SK-N-SH (cell line): ENCODE results near the gene DENND5B. TPM values are rescaled to one million over a fixed set of nuclear protein-coding genes. Genes with fewer than 3 reads are reported as not detected.

Experiments used
- CTCF ChIA-PET: fragments of 300-600, 350-600 bp; formaldehyde crosslinking; extraction: SDS; loops from one replicate; lab custom pipeline; 2021; lab: Yijun Ruan, JAX
- POLR2A ChIA-PET: fragments of 350-600 bp; sonication (Branson Sonifier 250); formaldehyde crosslinking; extraction: SDS; loops from one replicate; lab custom pipeline; 2020; ENCODE audit warnings: antibody characterized with exemption, inconsistent platforms; lab: Yijun Ruan, JAX
- DNase-seq: peaks from one replicate; pipeline ENCODE4 v3.0.0; 2012
- H2AFZ ChIP-seq: fragments of 200-600 bp; sonication (generic); 2 replicates; pipeline ENCODE4 v1.8.1; 2016; ENCODE audit warnings: antibody characterized with exemption, mild to moderate bottlenecking, low read depth
- H3F3A ChIP-seq: fragments of 200-600 bp; sonication (generic); replicated peaks from 2 replicates; pipeline ENCODE3; 2016; ENCODE audit warnings: antibody characterized with exemption, mild to moderate bottlenecking; ENCODE audit not compliant: insufficient read depth
- H3K27ac ChIP-seq, 2 experiments: fragments of 200-500 bp in 1 of 2; fragments of 200-600 bp in 1 of 2; sonication (Bioruptor generic) in 1 of 2; sonication (generic), shearing (Covaris generic) in 1 of 2; 2 replicates each; pipeline versions ENCODE4 v1.5.1 to v1.6.1; 2014 to 2016; ENCODE audit warnings: low read depth in 2 of 2, inconsistent platforms in 1 of 2, low read length in 1 of 2, mild to moderate bottlenecking in 1 of 2, mixed read lengths in 1 of 2
- H3K27me3 ChIP-seq: fragments of 200-600 bp; sonication (generic), shearing (Covaris generic); 2 replicates; pipeline ENCODE4 v1.6.1; 2016; ENCODE audit warnings: mixed run types; ENCODE audit not compliant: insufficient read depth
- H3K36me3 ChIP-seq, 2 experiments: fragments of 200-500 bp in 1 of 2; fragments of 200-600 bp in 1 of 2; sonication (Bioruptor generic) in 1 of 2; sonication (generic) in 1 of 2; replicated peaks in 1 of 2; 2 replicates each; pipeline versions ENCODE3 to v1.5.1; 2014 to 2016; ENCODE audit warnings: low read length in 1 of 2, mild to moderate bottlenecking in 1 of 2; ENCODE audit not compliant: insufficient read depth in 2 of 2, control insufficient read depth in 1 of 2
- H3K4me1 ChIP-seq, 2 experiments: fragments of 200-500 bp in 1 of 2; fragments of 200-600 bp in 1 of 2; sonication (Bioruptor generic) in 1 of 2; sonication (generic), shearing (Covaris generic) in 1 of 2; 2 replicates each; pipeline versions ENCODE4 v1.5.1 to v1.6.1; 2014 to 2016; ENCODE audit warnings: low read depth in 1 of 2, low read length in 1 of 2, mixed run types in 1 of 2; ENCODE audit not compliant: insufficient read depth in 2 of 2, control insufficient read depth in 1 of 2
- H3K4me2 ChIP-seq: fragments of 200-600 bp; sonication (generic), shearing (Covaris generic); 2 replicates; pipeline ENCODE4 v1.6.1; 2017; ENCODE audit warnings: mixed run types
- H3K4me3 ChIP-seq, 2 experiments: fragments of 200-500 bp in 1 of 2; fragments of 200-600 bp in 1 of 2; sonication (Bioruptor generic) in 1 of 2; sonication (generic), shearing (Covaris generic) in 1 of 2; 2 replicates each; pipeline versions ENCODE4 v1.5.1 to v1.8.1; 2014 to 2016; ENCODE audit warnings: low read depth in 2 of 2, inconsistent platforms in 1 of 2, low read length in 1 of 2, mild to moderate bottlenecking in 1 of 2, mixed read lengths in 1 of 2, moderate library complexity in 1 of 2
- H3K79me2 ChIP-seq: fragments of 200-600 bp; sonication (generic); 2 replicates; pipeline ENCODE4 v1.8.1; 2017; ENCODE audit warnings: mild to moderate bottlenecking; ENCODE audit not compliant: insufficient read depth
- H3K9ac ChIP-seq: fragments of 200-600 bp; sonication (generic); 2 replicates; pipeline ENCODE4 v1.6.1; 2017; ENCODE audit warnings: mixed run types
- H3K9me2 ChIP-seq: fragments of 200-600 bp; sonication (generic); 2 replicates; pipeline ENCODE4 v1.6.1; 2017; ENCODE audit warnings: mixed run types
- H3K9me3 ChIP-seq: fragments of 200-600 bp; sonication (generic); 2 replicates; pipeline ENCODE4 v1.6.1; 2017; ENCODE audit warnings: mixed run types, mild to moderate bottlenecking, moderate library complexity
- H4K20me1 ChIP-seq: fragments of 200-600 bp; sonication (generic); 2 replicates; pipeline ENCODE4 v1.6.1; 2017; ENCODE audit warnings: mild to moderate bottlenecking, mixed run types; ENCODE audit not compliant: insufficient read depth
- EP300 ChIP-seq, 2 experiments: IDR thresholded peaks; 2 replicates each; pipeline versions ENCODE4 v1.4.0 to v1.6.1; 2012; ENCODE audit warnings: borderline replicate concordance in 1 of 2, low read depth in 1 of 2, low read length in 1 of 2
- FOSL2 ChIP-seq: IDR thresholded peaks from 2 replicates; pipeline ENCODE4 v1.4.0; 2012; ENCODE audit warnings: low read depth, mild to moderate bottlenecking, moderate library complexity, borderline replicate concordance
- FOXJ3 ChIP-seq: sonication (generic); formaldehyde crosslinking; IDR thresholded peaks from 2 replicates; pipeline ENCODE4 v1.5.1; 2020; ENCODE audit warnings: mild to moderate bottlenecking, missing genetic modification reagents
- FOXM1 ChIP-seq: IDR thresholded peaks from 2 replicates; pipeline ENCODE4 v1.4.0; 2012; ENCODE audit warnings: low read depth, mild to moderate bottlenecking
- GABPA ChIP-seq: IDR thresholded peaks from 2 replicates; pipeline ENCODE4 v1.4.0; 2012; ENCODE audit warnings: low read depth, mild to moderate bottlenecking
- GATA2 ChIP-seq: sonication (generic); formaldehyde crosslinking; IDR thresholded peaks from 2 replicates; pipeline ENCODE4 v1.5.0; 2020; ENCODE audit warnings: mild to moderate bottlenecking, missing genetic modification reagents
- MEF2A ChIP-seq: IDR thresholded peaks from 2 replicates; pipeline ENCODE4 v1.4.0; 2012; ENCODE audit warnings: low read depth, borderline replicate concordance
- MXI1 ChIP-seq: IDR thresholded peaks from 2 replicates; pipeline ENCODE4 v1.6.1; 2012; ENCODE audit warnings: mild to moderate bottlenecking, low read depth, low read length, improper control_type of control experiment
- NFIC ChIP-seq: IDR thresholded peaks from 2 replicates; pipeline ENCODE4 v1.4.0; 2012; ENCODE audit warnings: borderline replicate concordance
- POLR2AphosphoS5 ChIP-seq: IDR thresholded peaks from 2 replicates; pipeline ENCODE4 v1.6.1; 2012; ENCODE audit warnings: low read depth, low read length
- RAD21 ChIP-seq: IDR thresholded peaks from 2 replicates; pipeline ENCODE4 v1.6.1; 2012; ENCODE audit warnings: mild to moderate bottlenecking, low read length
- RXRA ChIP-seq: IDR thresholded peaks from 2 replicates; pipeline ENCODE4 v1.4.0; 2012; ENCODE audit warnings: low read depth, mild to moderate bottlenecking, borderline replicate concordance
- TAF1 ChIP-seq: IDR thresholded peaks from 2 replicates; pipeline ENCODE4 v1.6.1; 2012; ENCODE audit warnings: low read depth, mild to moderate bottlenecking, low read length, moderate library complexity, borderline replicate concordance
- YY1 ChIP-seq: IDR thresholded peaks from 2 replicates; pipeline ENCODE4 v1.4.0; 2012; ENCODE audit warnings: low read depth, mild to moderate bottlenecking
- WGBS: methylation state at CpG from one replicate; pipeline ENCODE4 v1.1.6; 2017; ENCODE audit warnings: low lambda C conversion rate; 5-methylcytosine and 5-hydroxymethylcytosine counted together
- polyA plus RNA-seq, 3 experiments: library from polyadenylated mRNA; depleted of rRNA; stranded (reverse); fragments of >200 nt; gene quantifications; 2 replicates each; pipeline ENCODE4 v1.2.3, GENCODE V29; 2012
- TF ChIP-seq, protein P1 (sequence below): IDR thresholded peaks from 2 replicates; pipeline ENCODE4; 2012
- TF ChIP-seq, protein P2 (sequence below): IDR thresholded peaks from 2 replicates; pipeline ENCODE4 v1.6.1; 2012; ENCODE audit warnings: mild to moderate bottlenecking, low read depth, low read length, moderate library complexity
- TF ChIP-seq, protein P3 (sequence below): fragments of 150-350 bp; IDR thresholded peaks from 2 replicates; pipeline ENCODE4 v1.6.1; 2016; ENCODE audit warnings: mild to moderate bottlenecking, low read depth, low read length
- TF ChIP-seq, protein P4 (sequence below): fragments of 150-350 bp; IDR thresholded peaks from 2 replicates; pipeline ENCODE4 v1.6.1; 2017; ENCODE audit warnings: antibody characterized with exemption, low read length, low read depth, borderline replicate concordance

DENND5B gene
- polyA plus RNA-seq, 1 of the 3 experiments (the other 2 are of a cell fraction): 5.3 TPM

DNA sequence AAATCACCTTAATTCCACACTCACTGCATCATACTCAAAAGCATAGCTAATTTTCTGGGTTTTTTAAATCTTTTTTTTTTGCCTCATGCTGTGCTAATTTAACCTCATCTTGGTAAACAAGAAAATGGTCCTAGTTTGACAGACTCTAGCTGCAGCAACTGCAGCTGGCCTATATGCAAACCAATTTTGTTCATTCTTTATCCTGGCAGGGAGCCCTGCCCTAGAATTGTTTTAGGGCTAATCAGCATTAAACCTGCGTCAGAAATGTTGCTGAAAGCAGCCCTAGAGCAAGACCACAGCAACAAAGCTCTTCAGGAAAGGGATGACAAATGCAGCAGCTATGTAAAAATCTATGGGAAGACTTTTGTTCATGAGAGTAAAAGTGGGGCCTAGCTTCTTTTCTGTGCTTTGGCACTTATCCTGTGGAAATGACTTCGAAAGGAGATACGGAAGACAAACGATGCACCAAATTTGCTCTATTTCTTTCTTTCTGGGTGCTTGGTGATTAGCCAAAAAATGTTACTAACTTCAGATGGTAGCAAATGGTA is 72.2 kb downstream of the DENND5B start (continued):
- TF ChIP-seq FOXJ3 (no peak), TAF1 (0 out of 2 replicates have a peak, but pooled peaks have one; percentile 28), MEF2A (peak; percentile 72; the same call in 1 of the 2 replicates), FOXM1 (peak; percentile 77; the same call in 1 of the 2 replicates), EP300 (IDR thresholded peaks at IDR 0.05; ENCODE audit: borderline replicate concordance in 1 of 2, low read depth in 1 of 2, low read length in 1 of 2) (peak; percentile 54 to 94), POLR2AphosphoS5 (peak; percentile 76; the same call in 1 of the 2 replicates)
- TF ChIP-seq, protein P1, sequence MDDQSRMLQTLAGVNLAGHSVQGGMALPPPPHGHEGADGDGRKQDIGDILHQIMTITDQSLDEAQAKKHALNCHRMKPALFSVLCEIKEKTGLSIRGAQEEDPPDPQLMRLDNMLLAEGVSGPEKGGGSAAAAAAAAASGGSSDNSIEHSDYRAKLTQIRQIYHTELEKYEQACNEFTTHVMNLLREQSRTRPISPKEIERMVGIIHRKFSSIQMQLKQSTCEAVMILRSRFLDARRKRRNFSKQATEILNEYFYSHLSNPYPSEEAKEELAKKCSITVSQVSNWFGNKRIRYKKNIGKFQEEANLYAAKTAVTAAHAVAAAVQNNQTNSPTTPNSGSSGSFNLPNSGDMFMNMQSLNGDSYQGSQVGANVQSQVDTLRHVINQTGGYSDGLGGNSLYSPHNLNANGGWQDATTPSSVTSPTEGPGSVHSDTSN: peak; percentile 88

- Histone ChIP-seq H3F3A (peaks cover 32% of the 10 kb centered on the region), H3K4me1 (peaks cover 33 to 39% of the 10 kb centered on the region in 2 experiments), H3K27ac (peak overlapping the region; percentile 90 to 97), H3K27me3 (no peaks in the 10 kb centered on the region), H3K79me2 (peaks cover 72% of the 10 kb centered on the region), H3K9me3 (no peaks in the 10 kb centered on the region), H3K4me2 (peak overlapping the region; percentile 53), H3K9ac (peak overlapping the region; percentile 61; the same call in 1 of the 2 replicates), H2AFZ (no peak overlapping the region), H4K20me1 (no peaks in the 10 kb centered on the region), H3K9me2 (no peaks in the 10 kb centered on the region), H3K36me3 (peaks cover 0 to 5% of the 10 kb centered on the region in 2 experiments), H3K4me3 (no peak overlapping the region)
- ChIA-PET CTCF (no interaction called here), POLR2A (no interaction called here)
- TF ChIP-seq YY1 (no peak), GATA2 (no peak), GABPA (no peak), RXRA (no peak), NFIC (no peak), FOSL2 (no peak), RAD21 (no peak), MXI1 (no peak)
- TF ChIP-seq, protein P2, sequence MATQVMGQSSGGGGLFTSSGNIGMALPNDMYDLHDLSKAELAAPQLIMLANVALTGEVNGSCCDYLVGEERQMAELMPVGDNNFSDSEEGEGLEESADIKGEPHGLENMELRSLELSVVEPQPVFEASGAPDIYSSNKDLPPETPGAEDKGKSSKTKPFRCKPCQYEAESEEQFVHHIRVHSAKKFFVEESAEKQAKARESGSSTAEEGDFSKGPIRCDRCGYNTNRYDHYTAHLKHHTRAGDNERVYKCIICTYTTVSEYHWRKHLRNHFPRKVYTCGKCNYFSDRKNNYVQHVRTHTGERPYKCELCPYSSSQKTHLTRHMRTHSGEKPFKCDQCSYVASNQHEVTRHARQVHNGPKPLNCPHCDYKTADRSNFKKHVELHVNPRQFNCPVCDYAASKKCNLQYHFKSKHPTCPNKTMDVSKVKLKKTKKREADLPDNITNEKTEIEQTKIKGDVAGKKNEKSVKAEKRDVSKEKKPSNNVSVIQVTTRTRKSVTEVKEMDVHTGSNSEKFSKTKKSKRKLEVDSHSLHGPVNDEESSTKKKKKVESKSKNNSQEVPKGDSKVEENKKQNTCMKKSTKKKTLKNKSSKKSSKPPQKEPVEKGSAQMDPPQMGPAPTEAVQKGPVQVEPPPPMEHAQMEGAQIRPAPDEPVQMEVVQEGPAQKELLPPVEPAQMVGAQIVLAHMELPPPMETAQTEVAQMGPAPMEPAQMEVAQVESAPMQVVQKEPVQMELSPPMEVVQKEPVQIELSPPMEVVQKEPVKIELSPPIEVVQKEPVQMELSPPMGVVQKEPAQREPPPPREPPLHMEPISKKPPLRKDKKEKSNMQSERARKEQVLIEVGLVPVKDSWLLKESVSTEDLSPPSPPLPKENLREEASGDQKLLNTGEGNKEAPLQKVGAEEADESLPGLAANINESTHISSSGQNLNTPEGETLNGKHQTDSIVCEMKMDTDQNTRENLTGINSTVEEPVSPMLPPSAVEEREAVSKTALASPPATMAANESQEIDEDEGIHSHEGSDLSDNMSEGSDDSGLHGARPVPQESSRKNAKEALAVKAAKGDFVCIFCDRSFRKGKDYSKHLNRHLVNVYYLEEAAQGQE: no peak
- TF ChIP-seq, protein P3, sequence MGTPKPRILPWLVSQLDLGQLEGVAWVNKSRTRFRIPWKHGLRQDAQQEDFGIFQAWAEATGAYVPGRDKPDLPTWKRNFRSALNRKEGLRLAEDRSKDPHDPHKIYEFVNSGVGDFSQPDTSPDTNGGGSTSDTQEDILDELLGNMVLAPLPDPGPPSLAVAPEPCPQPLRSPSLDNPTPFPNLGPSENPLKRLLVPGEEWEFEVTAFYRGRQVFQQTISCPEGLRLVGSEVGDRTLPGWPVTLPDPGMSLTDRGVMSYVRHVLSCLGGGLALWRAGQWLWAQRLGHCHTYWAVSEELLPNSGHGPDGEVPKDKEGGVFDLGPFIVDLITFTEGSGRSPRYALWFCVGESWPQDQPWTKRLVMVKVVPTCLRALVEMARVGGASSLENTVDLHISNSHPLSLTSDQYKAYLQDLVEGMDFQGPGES: no peak
- TF ChIP-seq, protein P1: no peak
- TF ChIP-seq, protein P4, sequence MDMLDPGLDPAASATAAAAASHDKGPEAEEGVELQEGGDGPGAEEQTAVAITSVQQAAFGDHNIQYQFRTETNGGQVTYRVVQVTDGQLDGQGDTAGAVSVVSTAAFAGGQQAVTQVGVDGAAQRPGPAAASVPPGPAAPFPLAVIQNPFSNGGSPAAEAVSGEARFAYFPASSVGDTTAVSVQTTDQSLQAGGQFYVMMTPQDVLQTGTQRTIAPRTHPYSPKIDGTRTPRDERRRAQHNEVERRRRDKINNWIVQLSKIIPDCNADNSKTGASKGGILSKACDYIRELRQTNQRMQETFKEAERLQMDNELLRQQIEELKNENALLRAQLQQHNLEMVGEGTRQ: no peak
- DNase-seq: no peak
- 100% methylated on average over 1 of the region's 1 CpG for WGBS
Observed at GRCh38 chr12:31517994-31518393, 72.9 kb downstream of the DENND5B start.
